Naive thymus-derived CD4-positive, alpha-beta T cell (primary cell): ENCODE results near the gene PLAAT2. TPM values are rescaled to one million over a fixed set of nuclear protein-coding genes. Genes with fewer than 3 reads are reported as not detected.
"Not testable (repeated sequence)": the region's sequence is repeated elsewhere in the genome, so short reads cannot be mapped to it uniquely, and the experiment has no call there.

Experiments used
- ATAC-seq: fragments of 150-1000 bp; cut with Tn5 transposase; 2 replicates; pipeline ENCODE4 v1.10.0; 2021; ENCODE audit warnings: mild to moderate bottlenecking, moderate library complexity
- CTCF ChIA-PET: fragments of 350-600 bp; sonication (Branson Sonifier 250); formaldehyde crosslinking; loops from one replicate; lab custom pipeline; 2021; ENCODE audit warnings: antibody characterized with exemption; lab: Charles Lee
- POLR2A ChIA-PET: fragments of 350-600 bp; sonication (Branson Sonifier 250); formaldehyde crosslinking; loops from one replicate; lab custom pipeline; 2021; ENCODE audit warnings: antibody characterized with exemption, inconsistent platforms; lab: Charles Lee
- DNase-seq, 9 donors: peaks; one replicate each; pipeline versions ENCODE4 v3.0.0 to v3.0.0-alpha.2; 2020 to 2022; ENCODE audit warnings: mixed read lengths in 1 of 9
- H3K27ac ChIP-seq: one replicate; pipeline ENCODE4 v1.7.0; 2013; ENCODE audit warnings: mild to moderate bottlenecking, low read depth, low read length, moderate library complexity
- H3K27me3 ChIP-seq, 2 donors: one replicate each; pipeline ENCODE4 v1.7.0; 2013; ENCODE audit warnings: low read length in 2 of 2, mild to moderate bottlenecking in 2 of 2, moderate library complexity in 2 of 2; ENCODE audit not compliant: control insufficient read depth in 2 of 2, insufficient read depth in 2 of 2
- H3K36me3 ChIP-seq, 3 experiments: 1 replicate in 2 of 3; 2 replicates in 1 of 3; pipeline ENCODE4 v1.7.0; 2013; ENCODE audit warnings: low read length in 3 of 3, mild to moderate bottlenecking in 3 of 3, moderate library complexity in 1 of 3; ENCODE audit not compliant: insufficient read depth in 3 of 3, control insufficient read depth in 2 of 3
- H3K4me1 ChIP-seq, 2 donors: one replicate each; pipeline ENCODE4 v1.7.0; 2013; ENCODE audit warnings: low read length in 2 of 2, mild to moderate bottlenecking in 2 of 2, moderate library complexity in 1 of 2; ENCODE audit not compliant: control insufficient read depth in 2 of 2, insufficient read depth in 2 of 2
- H3K4me3 ChIP-seq: 2 replicates; pipeline ENCODE4 v1.7.0; 2013; ENCODE audit warnings: mild to moderate bottlenecking, low read length
- H3K9me3 ChIP-seq, 3 experiments: 1 replicate in 2 of 3; 2 replicates in 1 of 3; pipeline ENCODE4 v1.7.0; 2013; ENCODE audit warnings: low read length in 3 of 3; ENCODE audit not compliant: control insufficient read depth in 2 of 3
- H3K27ac Mint-ChIP-seq, 9 donors: one replicate each; pipeline ENCODE4 v1.8.0; 2020 to 2022; ENCODE audit warnings: mixed read lengths in 9 of 9, mild to moderate bottlenecking in 8 of 9, moderate library complexity in 5 of 9, inconsistent platforms in 2 of 9
- H3K27me3 Mint-ChIP-seq, 5 donors: one replicate each; pipeline ENCODE4 v1.8.0; 2021 to 2022; ENCODE audit warnings: mixed read lengths in 5 of 5, mild to moderate bottlenecking in 1 of 5
- H3K36me3 Mint-ChIP-seq, 5 donors: one replicate each; pipeline ENCODE4 v1.8.0; 2020 to 2022; ENCODE audit warnings: mixed read lengths in 5 of 5, mild to moderate bottlenecking in 3 of 5, inconsistent platforms in 1 of 5
- H3K4me1 Mint-ChIP-seq, 7 donors: one replicate each; pipeline ENCODE4 v1.8.0; 2020 to 2022; ENCODE audit warnings: mixed read lengths in 7 of 7, mild to moderate bottlenecking in 3 of 7, inconsistent platforms in 1 of 7
- H3K4me3 Mint-ChIP-seq, 10 donors: one replicate each; pipeline ENCODE4 v1.8.0; 2020 to 2022; ENCODE audit warnings: mild to moderate bottlenecking in 10 of 10, mixed read lengths in 10 of 10, moderate library complexity in 6 of 10, inconsistent platforms in 2 of 10
- H3K9me3 Mint-ChIP-seq, 11 donors: one replicate each; pipeline ENCODE4 v1.8.0; 2020 to 2022; ENCODE audit warnings: mixed read lengths in 11 of 11, mild to moderate bottlenecking in 4 of 11, inconsistent platforms in 1 of 11, moderate library complexity in 1 of 11
- intact Hi-C, 2 donors: fragments of 100-400 bp; cut with micrococcal nuclease; formaldehyde crosslinking; loops; one replicate each; pipeline ENCODE4 v1.15.1; 2023
- polyA plus RNA-seq, 2 donors: library from polyadenylated mRNA; unstranded; fragments of 300-500 nt; fragmentation: Illumina TruSeq; gene quantifications; one replicate each; pipeline ENCODE4 v1.2.3, GENCODE V29; 2021
- total RNA-seq, 6 experiments: library from RNA in 5 of 6; stranded (reverse) in 5 of 6; gene quantifications; 1 replicate in 5 of 6; 2 replicates in 1 of 6; pipeline ENCODE4 v1.2.3 and lab custom pipeline; 2021 to 2026

The PLAAT2 gene
- total and polyA plus RNA-seq, 7 experiments from 2014 or later: 0.51 TPM; not detected in 6

DNA sequence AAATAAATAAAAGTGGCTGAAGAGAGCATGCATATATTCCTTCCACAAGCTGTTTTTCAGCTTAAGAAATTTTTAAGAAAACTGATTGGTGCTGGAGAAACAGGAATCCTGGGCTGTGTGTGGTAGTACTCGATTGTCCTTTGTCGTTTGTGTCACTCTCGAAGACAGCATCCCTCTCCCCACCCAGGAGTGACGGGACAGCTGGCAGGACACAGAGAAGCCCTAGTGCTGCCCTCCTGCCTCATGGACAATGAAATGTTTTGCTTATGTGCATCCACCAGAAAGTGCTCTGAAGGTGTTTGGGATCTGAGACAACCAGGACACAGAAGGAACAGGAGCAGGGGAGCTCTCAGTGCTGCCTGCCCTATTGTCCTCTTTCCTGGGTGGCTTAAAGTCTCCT is 13.8 kb downstream of the PLAAT2 start:
- DNase-seq (no peak), ATAC-seq (no peak)
- H3K4me3 ChIP-seq: no peak overlapping the region
- Mint-ChIP-seq H3K36me3 (peaks cover 2 to 35% (median 15%) of the 10 kb centered on the region in 5 donors), H3K4me3 (peak overlapping the region in 9 of 10 donors; percentile 32 to 62 (median 39)), H3K9me3 (no peaks in the 10 kb centered on the region), H3K27me3 (no peaks in the 10 kb centered on the region), H3K4me1 (peaks cover 19 to 61% (median 52%) of the 10 kb centered on the region in 7 donors), H3K27ac (peak overlapping the region; percentile 46 to 91 (median 80))
- H3K9me3 ChIP-seq: no peaks in the 10 kb centered on the region
- POLR2A ChIA-PET: interaction anchor here (1.5 to 6.9 kb wide), 3 partner anchors 11 to 36 kb away, joined by 3 to 172 read pairs (median 21); partner anchors contain the start of gene PLAAT4
- CTCF ChIA-PET: no interaction called here
- peaks cover 14 to 31% (median 16%) of the 10 kb centered on the region in 3 experiments for H3K36me3 ChIP-seq
- intact Hi-C loops: no loop called here
- H3K27ac ChIP-seq: no peak overlapping the region
- H3K27me3 ChIP-seq: no peaks in the 10 kb centered on the region
- H3K4me1 ChIP-seq: peaks cover 28 to 32% of the 10 kb centered on the region in 2 donors

DNA sequence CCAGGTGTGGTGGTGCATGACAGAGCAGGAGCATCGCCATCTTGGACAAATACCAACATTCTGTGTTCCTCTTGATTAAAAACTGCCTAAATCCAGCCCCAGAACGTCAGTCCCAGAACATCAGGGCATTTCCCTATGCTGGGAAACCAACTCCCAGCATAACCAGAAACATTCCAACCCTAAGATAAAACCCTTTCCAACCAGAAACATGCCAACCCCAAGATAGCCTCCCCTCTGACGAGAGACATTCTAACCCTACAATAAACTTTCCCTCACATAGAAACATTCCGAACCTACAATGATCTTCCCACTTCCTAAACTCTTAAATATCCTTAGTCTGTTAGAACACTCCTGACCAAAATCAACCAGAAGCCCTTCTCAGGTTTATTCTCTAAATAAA is 15.0 kb downstream of the PLAAT2 start:
- H3K36me3 Mint-ChIP-seq: peaks cover 4 to 41% (median 22%) of the 10 kb centered on the region in 5 donors
- Histone ChIP-seq H3K27ac (no peak overlapping the region), H3K9me3 (no peaks in the 10 kb centered on the region), H3K27me3 (no peaks in the 10 kb centered on the region), H3K36me3 (peaks cover 16 to 43% (median 20%) of the 10 kb centered on the region in 3 experiments), H3K4me3 (no peak overlapping the region), H3K4me1 (peaks cover 16 to 19% of the 10 kb centered on the region in 2 donors)
- no peaks in the 10 kb centered on the region for H3K9me3 Mint-ChIP-seq
- intact Hi-C loops: no loop called here
- ChIA-PET CTCF (no interaction called here), POLR2A (interaction anchor here (1.5 to 6.9 kb wide), 3 partner anchors 11 to 18 kb away, joined by 4 to 172 read pairs (median 25); partner anchors contain the start of gene PLAAT4)
- H3K4me1 Mint-ChIP-seq: peaks cover 14 to 60% (median 48%) of the 10 kb centered on the region in 7 donors
- H3K27me3 Mint-ChIP-seq: no peaks in the 10 kb centered on the region
- no peak for DNase-seq
- H3K27ac Mint-ChIP-seq: peak overlapping the region in 7 of 9 donors; percentile 22 to 78 (median 65)
- no peak for ATAC-seq
- peak overlapping the region in 2 of 10 donors; percentile 1 to 8 for H3K4me3 Mint-ChIP-seq

DNA sequence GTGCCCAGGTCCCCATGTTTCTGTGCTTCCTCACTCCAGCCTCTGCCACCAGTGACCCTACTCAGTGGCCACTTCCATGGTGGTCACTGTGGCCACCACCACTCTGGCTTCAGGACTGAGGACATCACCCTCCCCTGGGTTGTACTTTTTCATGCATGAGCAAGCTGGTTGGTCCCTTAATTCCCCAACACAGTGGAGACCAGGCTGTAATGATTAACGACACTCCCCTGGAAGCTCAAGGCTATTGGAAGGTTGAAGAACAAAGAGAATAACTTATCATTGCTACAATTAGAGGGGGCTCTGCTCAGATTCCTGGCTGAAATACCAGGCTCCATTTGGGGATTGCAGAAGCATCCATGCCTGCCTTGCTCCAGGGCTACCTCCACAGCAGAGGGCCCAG is 16.1 kb downstream of the PLAAT2 start:
- H3K27me3 ChIP-seq: no peaks in the 10 kb centered on the region
- peaks cover 15 to 59% (median 48%) of the 10 kb centered on the region in 7 donors for H3K4me1 Mint-ChIP-seq
- peaks cover 16 to 49% (median 20%) of the 10 kb centered on the region in 3 experiments for H3K36me3 ChIP-seq
- H3K4me3 Mint-ChIP-seq: peak overlapping the region in 1 of 10 donors; percentile 42
- H3K27me3 Mint-ChIP-seq: no peaks in the 10 kb centered on the region
- ChIA-PET CTCF (interaction anchor here (1.6 kb wide), 1 partner anchor 192 kb away, joined by 4 read pairs; no protein-coding TSS in a partner anchor), POLR2A (interaction anchor here (1.5 to 3.3 kb wide), 3 partner anchors 10 to 17 kb away, joined by 4 to 25 read pairs (median 6); partner anchors contain the start of gene PLAAT4)
- ATAC-seq: no peak
- intact Hi-C loops: no loop called here
- no peaks in the 10 kb centered on the region for H3K9me3 ChIP-seq
- H3K4me3 ChIP-seq: no peak overlapping the region
- H3K27ac ChIP-seq: no peak overlapping the region
- peaks cover 4 to 42% (median 24%) of the 10 kb centered on the region in 5 donors for H3K36me3 Mint-ChIP-seq
- H3K9me3 Mint-ChIP-seq: no peaks in the 10 kb centered on the region
- H3K27ac Mint-ChIP-seq: peak overlapping the region in 8 of 9 donors; percentile 55 to 87 (median 74)
- no peak for DNase-seq
- H3K4me1 ChIP-seq: peaks cover 8 to 9% of the 10 kb centered on the region in 2 donors

DNA sequence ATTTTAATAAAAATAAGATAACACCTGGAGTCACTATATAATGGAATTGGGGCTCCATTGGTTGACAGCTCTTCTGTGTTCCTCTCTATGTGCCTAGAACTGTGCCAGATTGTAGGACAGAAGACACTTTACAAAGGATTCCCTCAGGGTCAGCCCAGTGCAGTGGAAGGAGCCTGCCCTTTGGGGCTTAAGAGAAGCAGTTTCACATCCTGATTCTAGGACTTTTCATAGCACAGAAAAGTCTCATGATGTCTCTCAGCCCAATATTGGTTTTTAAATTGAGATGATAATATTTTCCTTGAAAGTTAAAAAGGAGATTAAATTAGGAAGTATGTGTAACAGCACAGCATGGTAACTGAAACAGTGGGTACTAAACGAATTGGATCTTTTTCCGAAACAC is 19.5 kb downstream of the PLAAT2 start:
- H3K4me1 Mint-ChIP-seq: peaks cover 17 to 66% (median 55%) of the 10 kb centered on the region in 7 donors
- ATAC-seq (no peak), DNase-seq (no peak)
- POLR2A ChIA-PET: interaction anchor here (0.6 to 2.6 kb wide), 6 partner anchors 7 to 96 kb away, joined by 3 to 20 read pairs (median 3); partner anchors contain the start of gene PLAAT4
- Histone ChIP-seq H3K9me3 (no peaks in the 10 kb centered on the region), H3K36me3 (peaks cover 16 to 53% (median 20%) of the 10 kb centered on the region in 3 experiments), H3K27ac (peak overlapping the region; percentile 27), H3K4me3 (no peak overlapping the region), H3K4me1 (peaks cover 22 to 27% of the 10 kb centered on the region in 2 donors), H3K27me3 (no peaks in the 10 kb centered on the region)
- CTCF ChIA-PET: no interaction called here
- no peak overlapping the region for H3K4me3 Mint-ChIP-seq
- no peaks in the 10 kb centered on the region for H3K9me3 Mint-ChIP-seq
- peak overlapping the region in 8 of 9 donors; percentile 29 to 96 (median 62) for H3K27ac Mint-ChIP-seq
- H3K36me3 Mint-ChIP-seq: peaks cover 4 to 46% (median 34%) of the 10 kb centered on the region in 5 donors
- intact Hi-C loops: no loop called here
- H3K27me3 Mint-ChIP-seq: no peaks in the 10 kb centered on the region

DNA sequence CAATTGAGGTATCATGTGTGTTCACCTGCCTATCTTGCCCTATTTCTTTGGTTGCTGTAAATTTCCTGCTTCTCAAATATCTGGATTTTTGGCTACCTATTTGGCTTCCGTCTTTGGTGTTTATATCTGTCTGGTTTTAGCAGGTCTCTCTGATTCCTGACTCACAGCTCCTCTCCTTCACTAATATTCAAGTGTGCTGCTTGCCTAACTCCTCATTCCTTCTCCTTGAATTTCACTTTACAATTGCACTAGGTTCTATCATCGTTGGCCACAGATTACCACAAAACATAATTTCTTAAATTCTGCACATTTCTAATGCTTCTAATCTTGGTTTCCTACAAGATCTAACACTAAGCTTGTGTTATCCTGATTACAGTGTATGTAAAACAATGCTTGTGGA is 20.7 kb downstream of the PLAAT2 start:
- ATAC-seq, H3K9me3 ChIP-seq, H3K27me3 Mint-ChIP-seq, intact Hi-C loops, CTCF ChIA-PET, H3K27me3 ChIP-seq, H3K9me3 Mint-ChIP-seq, DNase-seq, H3K4me3 ChIP-seq: not testable (repeated sequence)
- Mint-ChIP-seq H3K27ac (peak overlapping the region in 8 of 9 donors; percentile 3 to 96 (median 50)), H3K36me3 (peaks cover 4 to 48% (median 33%) of the 10 kb centered on the region in 5 donors), H3K4me3 (peak overlapping the region in 6 of 10 donors; percentile 3 to 42 (median 10)), H3K4me1 (peaks cover 29 to 74% (median 66%) of the 10 kb centered on the region in 7 donors)
- Histone ChIP-seq H3K36me3 (peaks cover 16 to 53% (median 20%) of the 10 kb centered on the region in 3 experiments), H3K27ac (peak overlapping the region; percentile 50), H3K4me1 (peaks cover 34 to 39% of the 10 kb centered on the region in 2 donors)
- POLR2A ChIA-PET: interaction anchor here (0.6 to 2.6 kb wide), 3 partner anchors 8 to 10 kb away, joined by 3 to 20 read pairs (median 5); no protein-coding TSS in a partner anchor

DNA sequence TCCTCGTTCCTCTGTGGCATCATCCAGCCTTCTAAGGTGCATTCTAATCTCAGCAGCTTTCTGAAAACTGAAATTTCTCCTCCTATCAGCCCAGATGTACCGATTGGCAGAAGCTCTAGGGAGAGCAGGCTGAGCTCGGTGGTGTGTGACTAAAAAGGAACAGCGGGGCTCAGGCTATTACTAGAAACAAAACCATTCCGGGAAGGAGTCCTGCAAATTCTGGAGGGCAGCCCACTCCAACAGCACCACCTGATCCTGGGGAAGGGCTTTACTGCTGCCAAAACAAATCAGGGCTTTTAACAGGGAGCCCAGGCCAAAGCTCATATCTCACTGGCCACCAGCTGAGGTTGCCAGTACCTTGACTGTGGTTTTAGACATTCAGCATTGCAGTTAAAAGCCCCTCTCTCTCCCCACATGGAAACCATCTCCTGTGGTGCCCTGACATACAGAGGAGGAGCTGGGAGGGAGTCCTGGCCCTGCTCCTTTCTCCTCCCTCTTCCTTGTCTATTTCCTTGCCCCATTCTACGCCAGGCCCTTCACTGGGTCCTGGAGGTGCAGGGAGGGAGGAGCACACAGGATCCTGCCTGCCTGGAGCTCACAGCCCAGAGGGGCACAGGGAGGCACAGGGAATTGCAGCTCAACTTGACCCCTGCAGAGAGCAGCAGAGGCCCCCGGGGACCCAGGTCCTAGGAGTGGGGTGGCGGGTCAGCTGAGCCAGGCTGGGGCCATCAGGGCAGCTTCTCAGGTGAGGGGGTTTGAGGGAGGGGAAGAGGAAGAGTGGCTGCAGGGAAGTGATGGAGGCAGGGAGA is 25.7 kb downstream of the PLAAT2 start:
- ATAC-seq (peak; percentile 33), DNase-seq (no peak)
- Mint-ChIP-seq H3K9me3 (no peaks in the 10 kb centered on the region), H3K27me3 (no peaks in the 10 kb centered on the region), H3K4me3 (peak overlapping the region; percentile 87 to 99 (median 96)), H3K4me1 (peaks cover 56 to 95% (median 87%) of the 10 kb centered on the region in 7 donors), H3K27ac (peak overlapping the region; percentile 91 to 97 (median 96)), H3K36me3 (peaks cover 0 to 23% (median 4%) of the 10 kb centered on the region in 5 donors)
- intact Hi-C loops: loop anchor here (1.0 to 5.0 kb wide), 4 partner anchors 15 to 145 kb away; partner anchors contain the start of gene RTN3 (in 2 of the 2)
- H3K9me3 ChIP-seq: no peaks in the 10 kb centered on the region
- ChIA-PET POLR2A (interaction anchor here (1.0 to 10.4 kb wide), 17 partner anchors 8 to 696 kb away, joined by 3 to 172 read pairs (median 4); partner anchors contain the start of genes PLAAT2 and PLAAT5), CTCF (interaction anchor here (1.3 to 2.9 kb wide), 6 partner anchors 8 to 59 kb away, joined by 3 to 25 read pairs (median 8); no protein-coding TSS in a partner anchor)
- peaks cover 0 to 8% (median 0%) of the 10 kb centered on the region in 3 experiments for H3K36me3 ChIP-seq
- H3K4me1 ChIP-seq: peaks cover 72 to 79% of the 10 kb centered on the region in 2 donors
- H3K27me3 ChIP-seq: no peaks in the 10 kb centered on the region
- peak overlapping the region; percentile 82 for H3K27ac ChIP-seq
- H3K4me3 ChIP-seq: peak overlapping the region; percentile 90
